ENCODE data around the gene ABCB8. TPM values are rescaled to one million over a fixed set of nuclear protein-coding genes. Genes with fewer than 3 reads are reported as not detected.

ABCB8 gene
- polyA plus RNA-seq, 1 of the 3 experiments (the other 2 are of a cell fraction): 36.0 TPM

DNA sequence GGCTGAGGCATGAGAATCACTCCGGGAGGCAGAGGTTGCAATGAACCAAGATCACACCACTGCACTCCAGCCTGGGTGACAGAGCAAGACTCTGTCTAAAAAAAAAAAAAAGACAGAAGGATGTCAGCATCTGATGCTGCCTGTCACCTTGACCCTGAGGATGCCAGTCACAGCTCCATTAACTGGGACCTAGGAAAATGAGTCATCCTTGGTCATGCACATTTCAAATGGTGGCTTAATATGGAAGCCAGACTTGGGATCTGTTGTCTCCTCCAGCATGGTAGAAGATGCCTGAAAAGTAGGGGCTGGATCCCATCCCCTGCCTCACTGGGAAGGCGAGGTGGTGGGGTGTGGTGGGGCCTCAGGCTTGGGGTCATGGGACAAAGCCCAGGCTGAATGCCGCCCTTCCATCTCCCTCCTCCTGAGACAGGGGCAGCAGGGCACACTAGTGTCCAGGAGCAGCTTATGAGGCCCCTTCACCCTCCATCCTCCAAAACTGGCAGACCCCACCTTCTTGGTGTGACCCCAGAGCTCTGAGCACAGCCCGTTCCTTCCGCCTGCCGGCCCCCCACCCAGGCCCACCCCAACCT lies 36.1 kb upstream of the ABCB8 start:
- H3K36me3 ChIP-seq (replicated peaks in 1 of 2; ENCODE audit: control insufficient read depth in 1 of 2, insufficient read depth in 2 of 2, low read length in 1 of 2): no peaks in the 10 kb centered on the region
- TF ChIP-seq CHD2 (IDR thresholded peaks at IDR 0.05; ENCODE audit: low read length, partially characterized antibody) (no peak), ELF1 (IDR thresholded peaks at IDR 0.05) (no peak), TAF1 (IDR thresholded peaks at IDR 0.05; ENCODE audit: borderline replicate concordance, low read depth, low read length) (no peak), MXI1 (IDR thresholded peaks at IDR 0.05; ENCODE audit: low read depth, low read length) (no peak), SMC3 (IDR thresholded peaks at IDR 0.05; ENCODE audit: low read depth, low read length) (no peak), TCF12 (IDR thresholded peaks at IDR 0.05) (no peak), SIN3A (IDR thresholded peaks at IDR 0.05; ENCODE audit: borderline replicate concordance, low read depth, low read length) (no peak), RCOR1 (IDR thresholded peaks at IDR 0.05; ENCODE audit: low read length) (no peak), RFX5 (IDR thresholded peaks at IDR 0.05; ENCODE audit: low read length) (no peak), GATA2 (CRISPR knock-in tag; IDR thresholded peaks at IDR 0.05) (no peak), EZH2phosphoT487 (IDR thresholded peaks at IDR 0.05; ENCODE audit: borderline replicate concordance, low read depth) (no peak), FOXJ3 (CRISPR knock-in tag; IDR thresholded peaks at IDR 0.05) (no peak)
- TF ChIP-seq, protein P1, sequence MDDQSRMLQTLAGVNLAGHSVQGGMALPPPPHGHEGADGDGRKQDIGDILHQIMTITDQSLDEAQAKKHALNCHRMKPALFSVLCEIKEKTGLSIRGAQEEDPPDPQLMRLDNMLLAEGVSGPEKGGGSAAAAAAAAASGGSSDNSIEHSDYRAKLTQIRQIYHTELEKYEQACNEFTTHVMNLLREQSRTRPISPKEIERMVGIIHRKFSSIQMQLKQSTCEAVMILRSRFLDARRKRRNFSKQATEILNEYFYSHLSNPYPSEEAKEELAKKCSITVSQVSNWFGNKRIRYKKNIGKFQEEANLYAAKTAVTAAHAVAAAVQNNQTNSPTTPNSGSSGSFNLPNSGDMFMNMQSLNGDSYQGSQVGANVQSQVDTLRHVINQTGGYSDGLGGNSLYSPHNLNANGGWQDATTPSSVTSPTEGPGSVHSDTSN (IDR thresholded peaks at IDR 0.05): no peak
- TF ChIP-seq, protein P2, sequence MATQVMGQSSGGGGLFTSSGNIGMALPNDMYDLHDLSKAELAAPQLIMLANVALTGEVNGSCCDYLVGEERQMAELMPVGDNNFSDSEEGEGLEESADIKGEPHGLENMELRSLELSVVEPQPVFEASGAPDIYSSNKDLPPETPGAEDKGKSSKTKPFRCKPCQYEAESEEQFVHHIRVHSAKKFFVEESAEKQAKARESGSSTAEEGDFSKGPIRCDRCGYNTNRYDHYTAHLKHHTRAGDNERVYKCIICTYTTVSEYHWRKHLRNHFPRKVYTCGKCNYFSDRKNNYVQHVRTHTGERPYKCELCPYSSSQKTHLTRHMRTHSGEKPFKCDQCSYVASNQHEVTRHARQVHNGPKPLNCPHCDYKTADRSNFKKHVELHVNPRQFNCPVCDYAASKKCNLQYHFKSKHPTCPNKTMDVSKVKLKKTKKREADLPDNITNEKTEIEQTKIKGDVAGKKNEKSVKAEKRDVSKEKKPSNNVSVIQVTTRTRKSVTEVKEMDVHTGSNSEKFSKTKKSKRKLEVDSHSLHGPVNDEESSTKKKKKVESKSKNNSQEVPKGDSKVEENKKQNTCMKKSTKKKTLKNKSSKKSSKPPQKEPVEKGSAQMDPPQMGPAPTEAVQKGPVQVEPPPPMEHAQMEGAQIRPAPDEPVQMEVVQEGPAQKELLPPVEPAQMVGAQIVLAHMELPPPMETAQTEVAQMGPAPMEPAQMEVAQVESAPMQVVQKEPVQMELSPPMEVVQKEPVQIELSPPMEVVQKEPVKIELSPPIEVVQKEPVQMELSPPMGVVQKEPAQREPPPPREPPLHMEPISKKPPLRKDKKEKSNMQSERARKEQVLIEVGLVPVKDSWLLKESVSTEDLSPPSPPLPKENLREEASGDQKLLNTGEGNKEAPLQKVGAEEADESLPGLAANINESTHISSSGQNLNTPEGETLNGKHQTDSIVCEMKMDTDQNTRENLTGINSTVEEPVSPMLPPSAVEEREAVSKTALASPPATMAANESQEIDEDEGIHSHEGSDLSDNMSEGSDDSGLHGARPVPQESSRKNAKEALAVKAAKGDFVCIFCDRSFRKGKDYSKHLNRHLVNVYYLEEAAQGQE (IDR thresholded peaks at IDR 0.05; ENCODE audit: low read depth, low read length): no peak
- H3K9ac ChIP-seq: no peak overlapping the region
- no peak overlapping the region for H3K4me2 ChIP-seq
- no peak overlapping the region for H3K27ac ChIP-seq (ENCODE audit: low read depth in 2 of 2, low read length in 1 of 2)
- H3F3A ChIP-seq (replicated peaks; ENCODE audit: insufficient read depth): no peaks in the 10 kb centered on the region
- ChIA-PET POLR2A (interaction anchor here (0.5 kb wide), 1 partner anchor 578 kb away, joined by 4 read pairs; no protein-coding TSS in a partner anchor), CTCF (interaction anchor here (0.8 to 7.8 kb wide), 16 partner anchors 7 to 213 kb away, joined by 3 to 205 read pairs (median 8); no protein-coding TSS in a partner anchor)
- 71% methylated on average over 6 of the region's 6 CpGs for WGBS (ENCODE audit: low lambda C conversion rate)
- peak; percentile 17 for DNase-seq
- H2AFZ ChIP-seq (ENCODE audit: low read depth): no peak overlapping the region
- H3K9me2 ChIP-seq: no peaks in the 10 kb centered on the region
- no peaks in the 10 kb centered on the region for H4K20me1 ChIP-seq (ENCODE audit: insufficient read depth)
- peaks cover 9% of the 10 kb centered on the region; the same call in 1 of the 2 replicates for H3K27me3 ChIP-seq (ENCODE audit: insufficient read depth)
- peaks cover 0 to 34% of the 10 kb centered on the region in 2 experiments; a peak in 2 of 4 replicates for H3K4me1 ChIP-seq (ENCODE audit: control insufficient read depth in 1 of 2, insufficient read depth in 2 of 2, low read depth in 1 of 2, low read length in 1 of 2)
- H3K79me2 ChIP-seq (ENCODE audit: insufficient read depth): no peaks in the 10 kb centered on the region
- H3K4me3 ChIP-seq (ENCODE audit: low read depth in 2 of 2, low read length in 1 of 2): no peak overlapping the region
- H3K9me3 ChIP-seq: no peaks in the 10 kb centered on the region

All from SK-N-SH (cell line).